ENCODE measurements around the gene FBXO24.
"Not testable (repeated sequence)": the region's sequence is repeated elsewhere in the genome, so short reads cannot be mapped to it uniquely, and the experiment has no call there.

DNA sequence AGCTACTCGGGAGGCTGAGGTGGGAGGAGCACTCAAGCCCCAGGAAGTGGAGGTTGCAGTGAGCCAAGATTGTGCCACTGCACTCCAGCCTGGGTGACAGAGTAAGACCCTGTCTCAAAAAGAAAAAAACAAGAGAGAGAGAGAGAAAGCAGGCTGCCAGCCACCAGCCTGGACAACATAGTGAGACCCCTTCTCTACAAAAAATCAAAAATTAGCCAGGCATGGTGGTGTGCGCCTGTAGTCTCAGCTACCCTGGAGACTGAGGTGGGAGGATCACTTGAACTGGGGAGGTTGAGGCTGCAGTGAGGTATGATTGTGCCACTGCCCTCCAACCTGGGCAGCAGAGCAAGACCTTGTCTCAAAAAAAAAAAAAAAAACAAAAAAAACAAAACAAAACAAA is 49.4 kb upstream of the FBXO24 start:
- TF ChIP-seq, protein P1, sequence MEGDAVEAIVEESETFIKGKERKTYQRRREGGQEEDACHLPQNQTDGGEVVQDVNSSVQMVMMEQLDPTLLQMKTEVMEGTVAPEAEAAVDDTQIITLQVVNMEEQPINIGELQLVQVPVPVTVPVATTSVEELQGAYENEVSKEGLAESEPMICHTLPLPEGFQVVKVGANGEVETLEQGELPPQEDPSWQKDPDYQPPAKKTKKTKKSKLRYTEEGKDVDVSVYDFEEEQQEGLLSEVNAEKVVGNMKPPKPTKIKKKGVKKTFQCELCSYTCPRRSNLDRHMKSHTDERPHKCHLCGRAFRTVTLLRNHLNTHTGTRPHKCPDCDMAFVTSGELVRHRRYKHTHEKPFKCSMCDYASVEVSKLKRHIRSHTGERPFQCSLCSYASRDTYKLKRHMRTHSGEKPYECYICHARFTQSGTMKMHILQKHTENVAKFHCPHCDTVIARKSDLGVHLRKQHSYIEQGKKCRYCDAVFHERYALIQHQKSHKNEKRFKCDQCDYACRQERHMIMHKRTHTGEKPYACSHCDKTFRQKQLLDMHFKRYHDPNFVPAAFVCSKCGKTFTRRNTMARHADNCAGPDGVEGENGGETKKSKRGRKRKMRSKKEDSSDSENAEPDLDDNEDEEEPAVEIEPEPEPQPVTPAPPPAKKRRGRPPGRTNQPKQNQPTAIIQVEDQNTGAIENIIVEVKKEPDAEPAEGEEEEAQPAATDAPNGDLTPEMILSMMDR (IDR thresholded peaks at IDR 0.05): not testable (repeated sequence)
- TF ChIP-seq POLR2AphosphoS5 (IDR thresholded peaks at IDR 0.05): not testable (repeated sequence)

Data from upper lobe of left lung (tissue), 4 donors.